IPS-20b (cell line): Measurements from ENCODE around the gene SLC25A38.

Source experiments
- H3K27ac ChIP-seq: one replicate; pipeline ENCODE4 v1.5.1; 2013; ENCODE audit warnings: low read length
- H3K27me3 ChIP-seq: 2 replicates; pipeline ENCODE4 v1.6.1; 2013; ENCODE audit warnings: mild to moderate bottlenecking, low read length, inconsistent platforms; ENCODE audit not compliant: insufficient read depth
- H3K36me3 ChIP-seq: 2 replicates; pipeline ENCODE4 v1.6.1; 2013; ENCODE audit warnings: low read depth, mild to moderate bottlenecking, inconsistent platforms, low read length, moderate library complexity; ENCODE audit not compliant: insufficient read depth
- H3K4me1 ChIP-seq: 2 replicates; pipeline ENCODE4 v1.6.1; 2013; ENCODE audit warnings: mild to moderate bottlenecking, control low read depth, inconsistent platforms, low read length, moderate library complexity; ENCODE audit not compliant: insufficient read depth
- H3K4me3 ChIP-seq: 2 replicates; pipeline ENCODE4 v1.5.1; 2013; ENCODE audit warnings: mild to moderate bottlenecking, low read length, inconsistent platforms
- H3K9ac ChIP-seq: 2 replicates; pipeline ENCODE4 v1.6.1; 2013; ENCODE audit warnings: low read depth, mild to moderate bottlenecking, inconsistent platforms, low read length, moderate library complexity
- H3K9me3 ChIP-seq: 2 replicates; pipeline ENCODE4 v1.6.1; 2013; ENCODE audit warnings: mild to moderate bottlenecking, low read depth, low read length, inconsistent platforms; ENCODE audit not compliant: insufficient read depth

SLC25A38 gene, protein sequence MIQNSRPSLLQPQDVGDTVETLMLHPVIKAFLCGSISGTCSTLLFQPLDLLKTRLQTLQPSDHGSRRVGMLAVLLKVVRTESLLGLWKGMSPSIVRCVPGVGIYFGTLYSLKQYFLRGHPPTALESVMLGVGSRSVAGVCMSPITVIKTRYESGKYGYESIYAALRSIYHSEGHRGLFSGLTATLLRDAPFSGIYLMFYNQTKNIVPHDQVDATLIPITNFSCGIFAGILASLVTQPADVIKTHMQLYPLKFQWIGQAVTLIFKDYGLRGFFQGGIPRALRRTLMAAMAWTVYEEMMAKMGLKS

DNA sequence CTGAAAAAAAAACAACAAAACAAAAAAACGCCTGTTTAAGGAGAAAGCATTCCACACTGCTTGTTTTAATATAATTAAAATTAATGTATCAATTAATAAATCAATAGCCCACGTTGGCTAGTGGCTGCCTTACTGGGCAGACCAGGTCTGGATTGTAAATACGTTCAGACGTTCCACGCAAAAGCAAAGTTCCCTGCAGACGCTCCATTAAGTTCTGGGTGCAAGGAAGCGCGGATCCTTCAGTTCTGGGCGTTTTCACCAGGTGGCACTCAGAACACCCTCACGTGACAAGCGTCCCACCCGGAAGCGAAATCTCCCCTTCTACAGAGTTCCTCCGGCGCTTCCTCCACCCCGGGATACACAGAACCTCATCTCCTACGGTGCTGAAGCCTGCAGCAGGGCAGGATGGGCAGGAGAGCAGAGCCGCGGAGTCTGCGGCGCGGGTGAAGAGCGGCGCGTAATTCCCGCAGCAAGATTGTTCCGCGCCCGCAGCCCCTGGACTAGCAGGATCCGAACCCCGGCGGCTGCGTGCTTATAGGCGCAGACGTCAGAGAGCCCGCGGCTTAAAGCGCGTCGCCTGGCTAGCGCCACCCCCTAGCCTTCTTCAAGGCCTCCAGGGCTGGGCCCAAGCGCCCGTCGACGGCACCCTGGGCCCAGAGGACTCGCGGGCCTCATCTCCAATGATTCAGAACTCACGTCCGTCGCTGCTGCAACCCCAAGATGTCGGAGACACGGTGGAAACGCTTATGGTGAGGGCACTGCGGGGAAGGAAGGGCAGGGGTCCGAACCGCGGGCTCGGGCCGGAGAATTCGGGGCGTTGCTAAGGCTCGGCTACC, at the start of gene SLC25A38:
SLC25A38 (plus strand) TSS at position 326 of the 836 bp plus-strand sequence; CDS start at position 681, 355 bp downstream.
- Histone ChIP-seq H3K36me3 (peaks cover 7% of the 10 kb centered on the region; the same call in 1 of the 2 replicates), H3K4me3 (peak within 1 kb of the TSS; percentile 88), H3K4me1 (peaks cover 7% of the 10 kb centered on the region), H3K27ac (peak within 1 kb of the TSS; percentile 85), H3K9me3 (no peaks in the 10 kb centered on the region), H3K27me3 (no peaks in the 10 kb centered on the region), H3K9ac (peak within 1 kb of the TSS; percentile 96)

DNA sequence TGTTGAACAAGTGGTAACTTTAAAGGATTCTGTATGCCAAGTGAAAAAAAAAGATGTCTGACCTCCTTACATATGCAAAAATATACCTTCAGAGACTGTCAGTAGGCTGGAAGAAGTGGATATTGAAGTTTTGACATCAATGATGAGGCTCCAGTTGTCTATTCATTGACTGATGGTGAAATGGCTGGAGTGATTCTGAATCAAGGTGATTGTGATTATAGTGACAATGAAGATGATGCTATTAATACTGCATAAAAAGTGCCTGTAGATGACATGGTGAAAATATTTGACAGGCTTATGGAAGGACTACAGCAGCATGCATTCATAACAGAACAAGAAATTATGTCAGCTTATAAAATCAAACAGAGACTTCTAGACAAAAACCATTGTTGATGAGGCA, 49.6 kb upstream of the SLC25A38 start:
- Histone ChIP-seq H3K36me3 (no peaks in the 10 kb centered on the region), H3K4me1 (peaks cover 2% of the 10 kb centered on the region), H3K9me3 (no peaks in the 10 kb centered on the region), H3K27me3 (no peaks in the 10 kb centered on the region), H3K4me3 (no peak overlapping the region), H3K27ac (no peak overlapping the region), H3K9ac (no peak overlapping the region)

DNA sequence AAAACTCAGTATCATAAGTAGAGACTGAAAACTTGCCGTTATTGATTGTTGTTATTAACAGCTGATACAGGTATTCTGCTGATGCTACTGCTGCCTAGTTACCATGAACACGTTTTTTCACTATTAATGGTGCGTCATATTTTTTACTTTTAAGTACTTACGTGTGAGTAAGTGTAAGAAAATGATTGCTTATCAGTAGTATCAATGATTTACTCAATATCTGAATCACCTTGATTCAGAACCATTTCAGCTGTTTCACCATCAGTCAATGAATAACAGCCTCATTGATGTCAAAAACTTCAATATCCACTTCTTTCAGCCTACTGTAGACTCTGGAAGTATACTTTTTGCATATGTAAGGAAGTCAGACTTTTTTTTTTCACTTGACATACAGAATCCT, 49.0 kb upstream of the SLC25A38 start:
- H3K4me3 ChIP-seq = no peak overlapping the region

DNA sequence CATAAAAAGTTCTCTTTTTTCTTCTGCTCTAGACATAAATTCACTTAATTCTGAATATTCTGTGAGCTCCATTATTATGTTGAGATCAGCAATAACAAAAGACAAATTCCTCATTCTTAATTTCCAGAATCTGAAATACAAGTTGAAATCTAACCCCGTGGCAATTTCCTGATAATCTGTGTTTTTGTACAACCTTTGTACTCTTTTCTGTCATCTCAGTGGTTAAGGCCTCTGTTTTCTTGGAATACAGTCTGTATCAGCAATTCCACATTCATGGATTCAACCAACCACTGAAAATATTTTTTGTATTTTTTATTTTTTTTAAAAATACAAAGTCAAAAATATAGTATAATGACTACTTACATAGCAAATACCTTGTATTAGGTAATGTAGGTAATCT, 45.0 kb upstream of the SLC25A38 start:
- Histone ChIP-seq H3K9ac (no peak overlapping the region), H3K4me3 (no peak overlapping the region), H3K9me3 (no peaks in the 10 kb centered on the region), H3K27me3 (no peaks in the 10 kb centered on the region), H3K4me1 (no peaks in the 10 kb centered on the region), H3K27ac (no peak overlapping the region), H3K36me3 (no peaks in the 10 kb centered on the region)

More for the DNA sequence above, 49.0 kb upstream of the SLC25A38 start:
- H3K27me3 ChIP-seq = no peaks in the 10 kb centered on the region
- peaks cover 2% of the 10 kb centered on the region for H3K4me1 ChIP-seq
- no peak overlapping the region for H3K27ac ChIP-seq
- H3K36me3 ChIP-seq = no peaks in the 10 kb centered on the region
- H3K9me3 ChIP-seq = no peaks in the 10 kb centered on the region
- no peak overlapping the region for H3K9ac ChIP-seq

DNA sequence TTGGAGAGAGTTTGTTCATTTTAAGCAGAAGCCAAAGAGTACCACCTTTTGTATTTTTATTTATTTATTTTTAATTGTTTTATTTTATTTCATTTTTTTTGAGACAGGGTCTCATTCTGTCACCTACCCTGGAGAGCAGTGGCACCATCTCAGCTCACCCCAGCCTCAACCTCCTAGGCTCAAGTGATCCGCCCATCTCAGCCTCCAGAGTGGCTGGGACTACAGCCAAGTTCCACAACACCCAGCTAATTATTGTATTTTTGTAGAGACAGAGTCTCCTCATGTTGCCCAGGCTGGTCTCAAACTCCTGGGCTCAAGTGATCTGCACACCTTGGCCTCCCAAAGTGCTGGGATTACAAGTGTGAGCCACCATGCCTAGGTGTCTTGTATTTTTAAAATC, 44.1 kb upstream of the SLC25A38 start:
- Histone ChIP-seq H3K36me3 (no peaks in the 10 kb centered on the region), H3K4me3 (no peak overlapping the region), H3K9me3 (no peaks in the 10 kb centered on the region), H3K27ac (no peak overlapping the region), H3K4me1 (no peaks in the 10 kb centered on the region), H3K27me3 (no peaks in the 10 kb centered on the region), H3K9ac (no peak overlapping the region)

DNA sequence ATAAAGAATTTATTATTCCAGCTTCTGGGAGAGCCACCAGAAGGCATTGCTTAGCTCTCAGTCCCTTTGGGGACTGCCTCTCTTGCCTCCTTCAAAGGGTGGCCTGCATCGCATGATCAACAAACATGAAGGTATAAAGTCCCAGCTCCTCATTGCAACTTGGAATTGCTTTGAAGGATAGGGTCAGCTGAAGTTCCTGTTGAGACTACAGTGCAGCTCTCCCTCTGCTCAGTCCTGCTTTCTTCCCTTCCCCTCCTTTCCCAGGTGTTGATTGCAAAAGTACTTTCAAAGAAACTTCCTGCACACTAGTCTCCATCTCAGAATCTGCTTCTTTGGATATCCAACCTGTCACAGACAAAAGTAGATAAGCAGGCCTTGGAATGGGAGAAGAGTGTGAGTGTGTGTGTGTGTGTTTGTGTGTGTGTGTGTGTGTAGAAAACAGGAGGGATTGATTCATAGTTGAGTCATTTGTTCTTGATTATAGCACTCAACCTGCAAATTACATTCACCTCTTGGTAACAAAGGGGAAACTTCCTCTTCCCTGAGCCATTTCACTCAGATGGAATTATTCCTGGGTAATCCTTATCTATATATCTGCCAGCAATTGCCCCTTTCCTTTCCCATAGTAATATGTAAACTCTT, 40.0 kb upstream of the SLC25A38 start:
- no peaks in the 10 kb centered on the region for H3K27me3 ChIP-seq
- H3K4me3 ChIP-seq = no peak overlapping the region
- H3K4me1 ChIP-seq = peaks cover 9% of the 10 kb centered on the region; the same call in 1 of the 2 replicates
- no peak overlapping the region for H3K9ac ChIP-seq
- H3K27ac ChIP-seq = no peak overlapping the region
- H3K9me3 ChIP-seq = no peaks in the 10 kb centered on the region
- no peaks in the 10 kb centered on the region for H3K36me3 ChIP-seq

DNA sequence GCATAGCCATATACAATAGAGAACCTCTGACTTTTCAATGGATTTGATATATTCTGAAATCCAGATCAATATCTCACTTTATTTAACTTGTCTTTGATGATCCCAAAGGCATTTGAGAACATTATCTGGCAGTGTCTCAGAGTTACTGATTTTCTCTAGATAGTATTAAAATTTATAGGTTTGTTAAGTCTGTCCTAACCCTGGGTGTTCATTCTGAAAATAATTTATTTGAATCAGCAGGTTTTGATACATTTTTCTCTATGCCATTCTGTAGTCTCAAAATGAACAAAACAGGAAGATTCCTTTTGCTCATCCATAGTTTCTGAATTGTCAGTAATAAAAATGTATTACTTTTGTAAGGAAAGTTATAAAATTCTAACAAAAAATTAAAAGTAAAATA, 39.4 kb upstream of the SLC25A38 start:
- Histone ChIP-seq H3K27ac (no peak overlapping the region), H3K9me3 (no peaks in the 10 kb centered on the region), H3K4me3 (no peak overlapping the region), H3K36me3 (no peaks in the 10 kb centered on the region), H3K27me3 (no peaks in the 10 kb centered on the region), H3K4me1 (peaks cover 9% of the 10 kb centered on the region; the same call in 1 of the 2 replicates), H3K9ac (no peak overlapping the region)

DNA sequence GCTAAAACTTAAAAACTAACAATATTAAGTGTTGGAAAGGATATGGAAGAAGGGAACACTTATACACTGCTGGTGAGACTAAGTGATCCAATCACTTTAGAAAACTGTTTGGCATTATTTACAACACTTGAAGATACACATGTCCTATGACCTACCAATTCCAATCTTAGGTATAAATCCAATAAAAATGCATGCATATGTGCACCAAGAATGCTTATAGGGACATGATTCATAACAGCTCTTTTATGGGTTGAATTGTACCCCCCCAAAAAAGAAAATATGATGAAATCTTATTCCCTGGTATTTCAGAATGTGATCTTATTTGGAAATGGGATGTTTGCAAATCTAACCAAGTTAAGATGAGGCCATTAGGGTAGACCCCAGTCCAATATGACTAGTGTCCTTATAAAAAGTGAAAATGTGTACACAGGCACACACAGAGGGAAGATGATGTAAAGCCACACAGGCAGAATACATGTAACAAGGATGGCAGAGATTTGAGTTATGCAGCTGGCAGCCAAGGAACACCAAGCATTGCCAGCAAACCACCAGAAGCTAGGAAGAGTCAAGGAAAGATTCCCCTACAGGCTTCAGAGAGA, 38.3 kb upstream of the SLC25A38 start:
- Histone ChIP-seq H3K36me3 (no peaks in the 10 kb centered on the region), H3K4me1 (peaks cover 9% of the 10 kb centered on the region; the same call in 1 of the 2 replicates), H3K27ac (no peak overlapping the region), H3K27me3 (no peaks in the 10 kb centered on the region), H3K4me3 (no peak overlapping the region), H3K9me3 (no peaks in the 10 kb centered on the region), H3K9ac (no peak overlapping the region)

DNA sequence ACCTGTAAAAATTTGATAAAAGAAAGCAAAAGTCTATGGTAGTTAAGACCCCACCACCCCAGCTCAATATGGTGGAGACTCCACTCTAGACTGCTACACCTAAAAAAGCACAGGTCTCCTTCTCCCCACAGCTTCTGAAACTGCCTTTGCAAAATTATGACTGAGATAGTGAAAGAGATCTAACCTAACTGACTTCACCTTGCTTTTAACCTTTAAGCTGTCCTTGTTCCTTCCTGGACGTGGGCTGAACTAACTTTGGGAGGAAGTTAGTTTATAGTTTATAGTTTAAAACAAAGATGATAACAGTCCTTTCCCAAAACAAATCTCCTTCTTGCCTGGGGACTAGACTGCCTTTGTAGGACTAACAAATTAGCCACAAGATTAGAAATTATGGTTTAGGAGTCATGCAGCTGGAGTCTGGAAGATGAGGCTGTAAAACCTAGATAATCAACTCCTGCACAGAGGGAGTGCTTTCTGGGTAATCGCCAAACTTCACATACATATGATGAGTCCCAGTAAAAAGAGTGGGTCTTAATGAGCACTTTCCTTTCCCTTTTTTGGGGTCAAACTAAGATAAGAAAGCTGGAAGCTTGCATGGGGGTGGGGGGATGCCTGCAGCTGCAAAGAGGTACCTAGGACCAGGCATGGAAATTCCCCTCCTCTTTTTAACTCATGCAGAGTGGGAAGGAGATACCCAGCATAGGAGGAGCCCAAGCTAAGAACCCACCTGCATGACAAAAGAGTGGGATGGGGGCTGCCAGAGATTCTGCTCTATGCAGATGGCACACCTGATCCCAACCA, 36.2 kb upstream of the SLC25A38 start:
- no peak overlapping the region for H3K27ac ChIP-seq
- no peak overlapping the region for H3K4me3 ChIP-seq
- H3K4me1 ChIP-seq = peaks cover 9% of the 10 kb centered on the region; the same call in 1 of the 2 replicates
- no peaks in the 10 kb centered on the region for H3K27me3 ChIP-seq
- H3K36me3 ChIP-seq = no peaks in the 10 kb centered on the region
- no peak overlapping the region for H3K9ac ChIP-seq
- H3K9me3 ChIP-seq = no peaks in the 10 kb centered on the region

DNA sequence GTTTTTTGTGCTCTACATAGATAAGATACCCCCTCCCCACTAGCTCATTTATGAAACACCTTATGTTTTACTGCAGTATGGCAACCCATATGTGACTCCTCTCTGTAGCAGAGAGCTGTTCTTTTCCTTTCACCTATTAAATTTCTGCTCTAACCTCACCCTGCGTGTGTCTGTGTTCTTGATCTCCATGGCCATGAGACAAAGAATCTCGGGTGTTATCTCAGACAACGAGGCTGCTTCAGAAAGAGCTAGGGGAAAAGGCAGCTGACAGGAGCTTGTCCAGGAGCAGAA, 35.6 kb upstream of the SLC25A38 start:
- 0 out of 2 replicates have a peak overlapping the region, but pooled peaks have one; percentile 1 for H3K4me3 ChIP-seq
- no peak overlapping the region for H3K27ac ChIP-seq
- H3K9ac ChIP-seq = no peak overlapping the region
- no peaks in the 10 kb centered on the region for H3K27me3 ChIP-seq
- H3K4me1 ChIP-seq = peaks cover 9% of the 10 kb centered on the region; the same call in 1 of the 2 replicates
- H3K36me3 ChIP-seq = no peaks in the 10 kb centered on the region
- H3K9me3 ChIP-seq = no peaks in the 10 kb centered on the region

DNA sequence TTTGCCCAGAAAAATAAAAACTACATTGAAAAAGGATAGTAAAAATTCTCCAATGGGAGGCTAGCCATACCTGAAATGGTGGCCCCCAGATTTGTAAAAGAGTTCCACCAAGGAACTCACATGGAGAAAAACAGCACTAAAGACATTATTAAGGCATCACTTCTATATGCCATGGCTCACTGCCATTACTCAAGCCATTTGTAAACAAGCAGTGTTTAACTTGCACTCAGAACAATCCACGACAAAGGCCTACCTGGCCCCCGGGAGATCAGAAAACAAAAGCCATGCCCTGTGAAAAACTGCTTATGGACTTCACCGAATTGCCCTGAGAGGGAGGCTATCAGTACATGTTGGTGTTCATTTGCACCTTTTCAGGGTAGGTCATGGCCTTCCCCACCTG, 34.1 kb upstream of the SLC25A38 start:
- H3K27me3 ChIP-seq = no peaks in the 10 kb centered on the region
- H3K9me3 ChIP-seq = no peaks in the 10 kb centered on the region
- H3K27ac ChIP-seq = no peak overlapping the region
- no peak overlapping the region for H3K9ac ChIP-seq
- no peaks in the 10 kb centered on the region for H3K36me3 ChIP-seq
- H3K4me1 ChIP-seq = peaks cover 9% of the 10 kb centered on the region; the same call in 1 of the 2 replicates
- no peak overlapping the region for H3K4me3 ChIP-seq
